Breast epithelium (tissue), 3 donors: Measurements from ENCODE around the gene OTUD5.
A peak's percentile ranks its signal among the peaks of the same experiment; 100 is the strongest.

Experiments
- POLR2A ChIP-seq: fragments of 450-650 bp; IDR thresholded peaks from one replicate; pipeline ENCODE4 v1.6.1; 2016; ENCODE audit warnings: antibody characterized with exemption, mild to moderate bottlenecking, moderate library complexity
- POLR2AphosphoS5 ChIP-seq, 3 donors: sonication (generic); formaldehyde crosslinking; IDR thresholded peaks; one replicate each; pipeline ENCODE4 v1.6.1; 2017; ENCODE audit warnings: antibody characterized with exemption in 3 of 3
- TF ChIP-seq, protein P1 (sequence below), 3 donors: fragments of 450-650 bp; IDR thresholded peaks; one replicate each; pipeline ENCODE4 v1.5.1; 2016 to 2017; ENCODE audit warnings: antibody characterized with exemption in 3 of 3, mild to moderate bottlenecking in 3 of 3, moderate library complexity in 3 of 3

DNA sequence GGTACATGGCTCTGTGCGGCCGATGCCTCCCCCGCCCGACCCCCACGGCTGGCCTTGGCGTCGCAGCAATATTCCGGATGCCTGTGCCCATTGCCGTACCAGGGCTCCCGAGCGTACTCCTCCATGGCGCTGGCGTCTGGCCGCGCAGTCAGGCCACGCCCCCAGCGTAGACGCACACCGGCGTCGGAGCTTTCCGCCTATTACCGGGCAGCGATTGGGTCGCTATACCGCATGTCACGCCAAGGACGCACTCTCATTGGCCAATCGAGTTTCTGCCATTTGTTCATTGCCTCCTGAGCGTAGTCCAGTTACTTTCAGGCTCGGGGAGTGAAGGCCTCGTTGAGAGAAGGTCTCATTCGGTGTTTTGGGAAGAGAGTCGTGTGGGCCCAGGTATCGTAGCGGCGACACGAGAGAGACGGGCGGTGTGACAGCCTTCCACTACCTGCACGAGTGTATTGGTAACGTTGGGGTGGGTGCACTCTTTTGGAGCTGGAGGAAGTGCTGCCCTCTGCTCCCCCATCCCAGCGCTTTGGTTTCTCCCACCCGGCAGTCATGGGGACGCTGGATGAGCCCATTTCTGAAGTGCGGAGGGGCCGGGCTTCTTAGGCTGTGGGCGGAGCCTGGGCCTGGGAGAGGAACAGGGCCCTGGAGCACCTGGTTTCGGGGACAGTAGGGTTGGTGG, 59.6 kb downstream of the OTUD5 start, which contains the start of the genes PQBP1 and TIMM17B:
- TF ChIP-seq, protein P1, sequence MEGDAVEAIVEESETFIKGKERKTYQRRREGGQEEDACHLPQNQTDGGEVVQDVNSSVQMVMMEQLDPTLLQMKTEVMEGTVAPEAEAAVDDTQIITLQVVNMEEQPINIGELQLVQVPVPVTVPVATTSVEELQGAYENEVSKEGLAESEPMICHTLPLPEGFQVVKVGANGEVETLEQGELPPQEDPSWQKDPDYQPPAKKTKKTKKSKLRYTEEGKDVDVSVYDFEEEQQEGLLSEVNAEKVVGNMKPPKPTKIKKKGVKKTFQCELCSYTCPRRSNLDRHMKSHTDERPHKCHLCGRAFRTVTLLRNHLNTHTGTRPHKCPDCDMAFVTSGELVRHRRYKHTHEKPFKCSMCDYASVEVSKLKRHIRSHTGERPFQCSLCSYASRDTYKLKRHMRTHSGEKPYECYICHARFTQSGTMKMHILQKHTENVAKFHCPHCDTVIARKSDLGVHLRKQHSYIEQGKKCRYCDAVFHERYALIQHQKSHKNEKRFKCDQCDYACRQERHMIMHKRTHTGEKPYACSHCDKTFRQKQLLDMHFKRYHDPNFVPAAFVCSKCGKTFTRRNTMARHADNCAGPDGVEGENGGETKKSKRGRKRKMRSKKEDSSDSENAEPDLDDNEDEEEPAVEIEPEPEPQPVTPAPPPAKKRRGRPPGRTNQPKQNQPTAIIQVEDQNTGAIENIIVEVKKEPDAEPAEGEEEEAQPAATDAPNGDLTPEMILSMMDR (IDR thresholded peaks at IDR 0.05), result no peak
- TF ChIP-seq POLR2A (peak; percentile 62), POLR2AphosphoS5 (IDR thresholded peaks at IDR 0.05) (peak; percentile 65 to 90 (median 72))
